HCEC 1CT (cell line): ENCODE measurements around the gene KRT28.
A peak's percentile ranks its signal among the peaks of the same experiment; 100 is the strongest.

ENCODE experiments used
- DNase-seq: peaks from one replicate; pipeline ENCODE4 v3.0.0-alpha.2; 2017

The KRT28 gene, protein sequence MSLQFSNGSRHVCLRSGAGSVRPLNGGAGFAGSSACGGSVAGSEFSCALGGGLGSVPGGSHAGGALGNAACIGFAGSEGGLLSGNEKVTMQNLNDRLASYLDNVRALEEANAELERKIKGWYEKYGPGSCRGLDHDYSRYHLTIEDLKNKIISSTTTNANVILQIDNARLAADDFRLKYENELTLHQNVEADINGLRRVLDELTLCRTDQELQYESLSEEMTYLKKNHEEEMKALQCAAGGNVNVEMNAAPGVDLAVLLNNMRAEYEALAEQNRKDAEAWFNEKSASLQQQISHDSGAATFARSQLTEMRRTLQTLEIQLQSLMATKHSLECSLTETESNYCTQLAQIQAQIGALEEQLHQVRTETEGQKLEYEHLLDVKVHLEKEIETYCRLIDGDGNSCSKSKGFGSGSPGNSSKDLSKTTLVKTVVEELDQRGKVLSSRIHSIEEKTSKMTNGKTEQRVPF

GRCh38 chr17:40799859-40800258 lies at the start of gene KRT28:
Gene KRT28, minus strand, starts transcription at chr17:40799959. Its CDS starts 66 bp downstream, at chr17:40799893.
- DNase-seq, result no peak

GRCh38 chr17:40848583-40849235 lies 49.0 kb upstream of the KRT28 start:
- no peak for DNase-seq

GRCh38 chr17:40846515-40847144 lies 46.9 kb upstream of the KRT28 start:
- DNase-seq, result peak; percentile 10

DNA sequence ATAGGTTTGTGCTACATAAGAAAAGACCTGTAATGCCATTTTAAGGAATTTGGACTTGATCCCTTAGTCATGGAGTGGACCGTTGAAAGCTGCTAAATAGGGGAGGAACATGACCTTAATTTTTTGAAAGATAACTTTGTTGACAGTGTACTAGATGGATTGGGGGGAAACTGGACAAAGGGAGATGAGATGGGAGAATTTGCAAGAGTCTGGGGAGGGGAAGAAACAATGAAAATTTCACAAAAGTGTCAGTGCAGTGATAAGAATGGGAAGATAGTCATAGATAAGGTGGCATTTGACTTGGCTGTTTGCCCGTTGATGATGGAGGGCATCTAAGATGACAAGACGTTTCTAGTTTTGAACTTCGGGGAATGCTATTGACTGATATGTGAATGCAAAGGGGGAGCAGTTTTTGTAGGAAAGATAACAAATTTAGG lies 44.9 kb upstream of the KRT28 start:
- no peak for DNase-seq

- DNase-seq, result no peak
Measured at GRCh38 chr17:40843242-40843641, 43.5 kb upstream of the KRT28 start.

GRCh38 chr17:40841246-40841645 lies 41.5 kb upstream of the KRT28 start:
- DNase-seq, result no peak

DNA sequence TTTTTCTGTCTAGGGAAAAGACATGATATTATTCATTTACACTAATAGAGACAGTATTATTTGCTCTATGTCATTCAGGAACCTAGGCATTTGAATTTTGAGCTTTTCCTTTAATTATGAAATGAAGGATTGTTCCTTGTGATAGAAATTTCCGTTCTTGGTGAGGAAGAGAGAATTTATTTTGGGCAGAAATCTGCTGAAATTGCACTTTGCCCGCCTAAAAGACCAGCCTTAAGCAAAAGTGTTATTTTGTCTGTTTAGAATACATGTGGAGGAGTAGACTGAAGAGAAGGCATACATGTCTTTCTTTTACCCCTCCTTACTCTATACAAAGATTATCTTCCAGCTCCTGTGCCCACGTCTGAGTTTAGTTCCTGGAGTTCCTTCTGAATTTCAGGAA lies 39.4 kb upstream of the KRT28 start:
- no peak for DNase-seq

DNA sequence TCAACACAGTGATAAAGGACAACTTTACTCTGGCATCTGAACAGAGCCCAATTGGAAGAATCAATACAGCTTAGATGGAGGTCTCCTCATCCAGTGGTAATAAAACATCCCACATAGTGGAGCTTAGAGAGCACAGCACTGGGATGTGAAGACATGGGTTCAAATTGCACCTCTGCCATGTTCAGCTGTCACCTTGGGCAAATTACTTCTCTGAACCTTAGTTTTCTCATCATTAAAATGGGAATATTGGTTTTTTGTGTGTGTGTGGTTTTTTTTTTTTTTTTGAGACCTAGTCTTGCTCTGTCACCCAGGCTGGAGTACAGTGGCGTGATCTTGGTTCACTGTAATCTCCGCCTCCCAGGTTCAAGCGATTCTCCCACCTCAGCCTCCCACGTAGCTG lies 36.3 kb upstream of the KRT28 start:
- no peak for DNase-seq

DNA sequence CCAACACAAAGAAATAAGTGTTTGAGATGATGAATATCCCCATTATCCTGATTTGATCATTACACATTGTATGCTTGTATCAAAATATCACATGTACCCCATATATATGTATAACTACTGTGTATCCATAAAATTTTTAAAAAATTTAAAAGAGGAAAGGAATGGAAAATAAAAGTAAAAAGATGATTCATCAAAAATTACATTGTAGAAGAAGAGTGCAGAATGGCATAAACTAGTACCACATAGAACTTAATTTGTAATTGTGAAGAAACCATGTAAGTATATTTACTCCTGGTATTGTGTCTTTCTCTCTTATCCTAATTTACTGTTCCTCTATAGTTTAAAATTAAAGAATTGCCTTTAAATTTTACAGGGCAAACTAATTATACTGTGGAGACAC lies 34.1 kb upstream of the KRT28 start:
- no peak for DNase-seq

DNA sequence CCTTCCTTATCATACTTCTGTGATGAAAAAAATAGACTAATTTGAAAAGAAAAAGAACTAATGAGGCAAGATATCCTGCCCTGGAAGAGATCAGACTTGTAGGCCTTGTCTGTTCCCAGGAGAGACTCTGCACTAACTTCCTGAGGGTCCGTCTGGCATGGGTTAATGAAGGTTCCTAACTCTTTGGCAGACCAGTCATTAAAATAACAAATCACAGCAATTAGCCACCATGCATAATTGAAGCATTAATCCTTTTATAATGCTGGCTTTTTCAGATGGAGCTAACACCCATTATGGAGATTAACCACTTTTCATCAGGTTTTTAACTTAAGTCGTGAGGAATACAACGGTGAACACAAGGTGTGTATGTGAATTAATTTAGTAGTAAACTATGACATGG lies 33.1 kb upstream of the KRT28 start:
- DNase-seq, result no peak

DNA sequence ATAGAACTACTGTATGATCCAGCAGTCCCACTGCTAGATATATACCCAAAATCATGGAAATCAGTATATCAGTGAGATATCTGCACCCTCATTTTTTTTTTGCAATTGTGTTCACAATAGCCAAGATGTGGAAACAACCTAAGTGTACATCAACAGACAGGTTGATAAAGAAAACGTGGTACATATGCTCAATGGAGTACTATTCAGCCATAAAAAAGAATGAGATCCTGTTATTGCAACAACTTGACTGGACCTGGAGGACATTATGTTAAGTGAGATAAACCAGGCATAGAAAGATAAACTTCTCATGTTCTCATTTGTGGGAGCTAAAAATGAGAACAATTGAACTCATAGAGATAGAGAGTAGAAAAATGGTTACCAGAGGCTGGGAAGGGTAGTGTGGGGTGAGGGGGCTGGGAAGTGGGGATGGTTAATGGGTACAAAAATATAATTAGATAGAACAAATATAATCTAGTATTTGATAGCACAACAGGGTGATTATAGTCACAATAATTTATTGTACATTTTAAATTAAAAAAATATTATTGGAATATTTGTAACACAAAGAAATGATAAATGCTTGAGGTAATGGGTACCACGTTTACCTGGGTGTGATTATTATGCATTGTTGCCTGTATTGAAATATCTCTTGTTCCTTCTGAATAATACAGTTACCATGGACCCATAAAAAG lies 30.5 kb upstream of the KRT28 start:
- DNase-seq, result no peak

- DNase-seq, result no peak
Measured at GRCh38 chr17:40828454-40829044, 28.8 kb upstream of the KRT28 start.

GRCh38 chr17:40827746-40828453 lies 28.1 kb upstream of the KRT28 start:
- DNase-seq, result no peak

DNA sequence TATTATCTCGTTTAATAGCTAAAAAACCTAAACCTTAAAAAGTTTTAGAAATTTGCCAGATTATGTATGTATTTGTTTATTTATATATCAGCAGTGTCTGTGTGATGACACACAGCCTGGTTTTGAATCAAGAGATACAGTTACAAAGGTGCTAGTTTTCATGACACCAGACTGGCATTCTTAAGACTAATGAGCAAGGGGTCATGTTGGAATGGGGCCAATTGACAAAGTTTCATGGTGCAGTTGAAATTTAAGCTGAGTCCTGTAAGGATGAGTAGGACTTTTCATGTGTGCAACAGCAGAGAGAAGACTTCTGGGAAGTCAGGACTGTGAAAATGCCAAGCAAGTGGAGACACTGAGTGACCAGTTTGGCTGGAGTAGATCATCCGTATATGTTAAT lies 25.8 kb upstream of the KRT28 start:
- DNase-seq, result no peak

DNA sequence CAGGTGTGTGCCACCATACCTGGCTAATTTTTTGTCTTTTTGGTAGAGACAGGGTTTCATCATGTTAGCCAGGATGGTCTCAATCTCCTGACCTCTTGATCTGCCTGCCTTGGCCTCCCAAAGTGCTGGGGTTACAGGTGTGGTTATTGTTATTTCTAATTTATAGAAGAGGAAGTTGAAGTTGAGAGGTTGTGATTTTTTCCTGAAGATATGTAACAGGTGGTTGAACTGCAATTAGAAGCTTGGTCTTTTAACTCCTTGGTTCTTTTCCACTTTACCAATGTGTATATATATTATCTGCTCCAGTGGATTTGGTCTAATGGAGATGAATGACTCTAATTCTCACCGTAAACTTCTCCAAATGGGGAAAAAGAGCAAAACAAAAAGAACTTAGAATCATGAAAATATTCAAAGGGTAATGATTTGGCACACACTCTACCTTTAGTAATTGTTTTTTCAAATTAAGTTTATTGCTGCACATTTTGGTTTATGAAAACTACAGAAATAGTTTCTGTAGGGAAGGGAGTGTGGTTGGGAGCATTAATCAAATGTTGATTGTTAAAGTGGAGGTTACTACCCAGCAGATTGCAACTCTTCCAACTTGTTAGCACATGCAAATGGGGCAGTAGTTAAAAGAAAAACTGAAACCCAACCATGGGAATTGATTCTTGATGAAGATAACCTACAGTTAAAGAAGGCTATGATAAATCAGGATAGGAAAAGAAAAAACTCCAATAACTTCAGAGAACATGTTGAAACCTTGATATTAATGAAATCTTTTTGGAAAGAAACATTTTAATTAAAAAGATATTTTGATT lies 24.5 kb upstream of the KRT28 start:
- no peak for DNase-seq

DNA sequence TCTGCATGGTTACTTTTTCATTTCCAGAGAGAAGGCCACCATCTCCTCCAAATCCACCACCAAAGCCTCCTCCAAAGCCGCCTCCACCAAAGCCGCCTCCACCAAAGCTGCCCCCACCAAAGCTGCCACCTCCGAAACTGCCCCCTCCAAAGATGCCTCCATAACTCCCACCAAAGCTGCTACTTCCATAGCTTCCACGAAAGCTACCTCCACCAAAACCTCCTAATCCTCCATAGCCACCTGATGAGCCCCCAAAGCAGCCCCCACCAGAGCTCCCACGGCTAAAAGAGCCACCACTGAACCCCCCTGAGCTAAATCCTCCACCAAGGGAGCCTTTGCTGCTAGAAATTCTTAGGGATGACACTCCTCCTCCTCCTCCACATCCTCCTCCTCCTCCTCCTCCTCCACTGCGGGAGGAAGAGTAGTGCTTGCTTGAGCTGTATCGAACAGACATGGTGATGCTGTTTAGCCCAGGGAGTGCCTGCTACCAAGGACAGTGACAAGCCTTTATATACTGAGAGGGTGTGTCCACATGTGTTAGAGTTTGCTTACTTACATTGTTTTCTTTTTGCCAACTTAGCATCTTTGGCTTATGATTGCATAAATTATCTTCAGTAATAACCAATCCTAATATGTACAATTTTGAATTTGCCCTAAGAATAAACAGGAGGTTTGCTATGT lies 22.5 kb upstream of the KRT28 start, which contains the start of gene KRT10:
KRT10 (minus strand) TSS at position 483 of the 681 bp plus-strand sequence; CDS start at position 454, 29 bp downstream.
- DNase-seq, result no peak

DNA sequence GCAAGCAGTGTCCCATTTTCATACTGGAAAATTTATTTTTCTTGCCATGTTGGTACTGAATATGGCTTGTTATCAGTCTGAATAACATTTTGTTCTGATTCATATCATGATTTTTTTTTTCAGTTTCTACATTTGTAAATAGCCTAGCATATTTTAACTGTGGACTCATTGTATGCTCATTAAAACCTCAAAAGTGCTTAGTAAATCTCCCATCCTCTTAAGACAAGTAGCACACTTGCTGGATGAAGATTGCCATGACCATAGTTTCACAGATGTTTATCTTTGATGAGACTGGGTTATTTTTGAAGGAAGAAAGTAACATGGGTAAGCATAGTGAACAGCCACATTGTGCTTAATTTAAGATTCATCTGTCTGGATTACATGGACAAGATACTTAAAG lies 21.8 kb upstream of the KRT28 start:
- no peak for DNase-seq

DNA sequence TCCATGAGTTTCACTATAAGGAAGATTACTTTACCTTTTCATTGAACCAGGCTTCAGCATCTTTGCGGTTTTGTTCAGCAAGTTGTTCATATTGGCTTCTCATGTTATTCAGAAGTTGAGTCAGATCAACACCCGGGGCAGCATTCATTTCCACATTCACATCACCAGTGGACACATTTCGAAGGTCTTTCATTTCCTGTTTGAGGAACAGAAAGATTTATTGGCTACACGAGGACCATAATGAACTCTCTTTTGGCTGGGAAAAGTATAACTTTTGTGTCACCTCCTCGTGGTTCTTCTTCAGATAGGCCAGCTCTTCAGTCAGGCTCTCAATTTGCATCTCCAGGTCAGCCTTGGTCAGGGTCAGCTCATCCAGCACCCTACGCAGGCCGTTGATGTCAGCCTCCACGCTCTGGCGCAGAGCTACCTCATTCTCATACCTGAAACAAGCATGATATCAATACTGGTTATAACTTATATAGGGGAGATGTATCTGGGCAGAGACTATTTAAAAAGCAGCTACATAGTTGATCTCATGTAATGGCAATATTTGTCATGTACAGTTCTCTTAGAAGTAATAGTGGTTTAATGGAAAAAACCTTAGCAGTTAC lies 20.6 kb upstream of the KRT28 start:
- DNase-seq, result no peak

- DNase-seq, result no peak
Measured at GRCh38 chr17:40819528-40820125, 19.9 kb upstream of the KRT28 start.
